Panc1 (cell line): Measurements from ENCODE around the gene ITGB6.

Experiments
- POLR2AphosphoS5 ChIP-seq: IDR thresholded peaks from 2 replicates; pipeline ENCODE4 v1.6.1; 2012; ENCODE audit warnings: mild to moderate bottlenecking, low read depth, low read length, moderate library complexity
- TF ChIP-seq, protein P1 (sequence below): fragments of 450-650 bp; IDR thresholded peaks from 2 replicates; pipeline ENCODE4 v1.5.1; 2017; ENCODE audit warnings: mild to moderate bottlenecking

DNA sequence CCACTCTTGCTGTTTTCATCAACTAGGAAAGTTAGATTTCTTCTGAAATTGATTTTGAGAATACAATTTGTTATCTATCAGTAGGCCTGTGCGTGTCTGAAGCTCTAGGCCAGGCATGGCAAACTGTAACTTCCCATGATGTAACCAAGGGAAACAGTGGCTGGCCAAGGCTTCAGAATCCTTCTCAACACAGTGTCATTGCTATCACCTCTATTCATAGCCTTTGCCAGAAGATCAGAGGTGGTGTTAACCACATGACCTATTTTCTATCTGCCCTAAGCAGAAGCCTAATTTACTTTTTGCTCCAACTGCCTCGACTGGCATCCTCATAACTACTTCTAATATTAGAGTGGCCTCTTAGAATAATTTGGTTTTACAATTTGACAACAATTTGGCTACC is 2.5 kb downstream of the ITGB6 start:
- TF ChIP-seq, protein P1, sequence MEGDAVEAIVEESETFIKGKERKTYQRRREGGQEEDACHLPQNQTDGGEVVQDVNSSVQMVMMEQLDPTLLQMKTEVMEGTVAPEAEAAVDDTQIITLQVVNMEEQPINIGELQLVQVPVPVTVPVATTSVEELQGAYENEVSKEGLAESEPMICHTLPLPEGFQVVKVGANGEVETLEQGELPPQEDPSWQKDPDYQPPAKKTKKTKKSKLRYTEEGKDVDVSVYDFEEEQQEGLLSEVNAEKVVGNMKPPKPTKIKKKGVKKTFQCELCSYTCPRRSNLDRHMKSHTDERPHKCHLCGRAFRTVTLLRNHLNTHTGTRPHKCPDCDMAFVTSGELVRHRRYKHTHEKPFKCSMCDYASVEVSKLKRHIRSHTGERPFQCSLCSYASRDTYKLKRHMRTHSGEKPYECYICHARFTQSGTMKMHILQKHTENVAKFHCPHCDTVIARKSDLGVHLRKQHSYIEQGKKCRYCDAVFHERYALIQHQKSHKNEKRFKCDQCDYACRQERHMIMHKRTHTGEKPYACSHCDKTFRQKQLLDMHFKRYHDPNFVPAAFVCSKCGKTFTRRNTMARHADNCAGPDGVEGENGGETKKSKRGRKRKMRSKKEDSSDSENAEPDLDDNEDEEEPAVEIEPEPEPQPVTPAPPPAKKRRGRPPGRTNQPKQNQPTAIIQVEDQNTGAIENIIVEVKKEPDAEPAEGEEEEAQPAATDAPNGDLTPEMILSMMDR, result no peak
- no peak for TF ChIP-seq POLR2AphosphoS5
